ENCODE measurements around the gene CSF2RB.

Gene CSF2RB

GRCh38 chr22:36879775-36880174 is 33.7 kb upstream of the CSF2RB start:
- DNase-seq (ENCODE audit: low spot score in 2 of 2) (no peak), ATAC-seq (no peak)
- Mint-ChIP-seq H3K27ac (no peak overlapping the region), H3K9me3 (peaks cover 19% of the 10 kb centered on the region), H3K36me3 (peaks cover 14% of the 10 kb centered on the region), H3K4me1 (peaks cover 20% of the 10 kb centered on the region), H3K4me3 (no peak overlapping the region)

- peaks cover 14% of the 10 kb centered on the region for H3K36me3 Mint-ChIP-seq
- ATAC-seq (peak; percentile 71), DNase-seq (ENCODE audit: low spot score in 2 of 2) (no peak)
- no peak overlapping the region for H3K4me3 Mint-ChIP-seq
- H3K9me3 Mint-ChIP-seq: peaks cover 19% of the 10 kb centered on the region
- peaks cover 16% of the 10 kb centered on the region for H3K4me1 Mint-ChIP-seq
- peak overlapping the region; percentile 40 for H3K27ac Mint-ChIP-seq
Observed at GRCh38 chr22:36881504-36882245, 31.8 kb upstream of the CSF2RB start.

GRCh38 chr22:36884349-36885158 is 28.9 kb upstream of the CSF2RB start:
- H3K4me1 Mint-ChIP-seq: peaks cover 17% of the 10 kb centered on the region
- no peak overlapping the region for H3K27ac Mint-ChIP-seq
- peak; percentile 78 for ATAC-seq
- no peak for DNase-seq (ENCODE audit: low spot score in 2 of 2)
- peaks cover 14% of the 10 kb centered on the region for H3K36me3 Mint-ChIP-seq
- no peak overlapping the region for H3K4me3 Mint-ChIP-seq
- peaks cover 17% of the 10 kb centered on the region for H3K9me3 Mint-ChIP-seq

GRCh38 chr22:36885474-36885873 is 28.0 kb upstream of the CSF2RB start:
- H3K9me3 Mint-ChIP-seq: peaks cover 10% of the 10 kb centered on the region
- no peak overlapping the region for H3K4me3 Mint-ChIP-seq
- H3K27ac Mint-ChIP-seq: no peak overlapping the region
- peaks cover 14% of the 10 kb centered on the region for H3K36me3 Mint-ChIP-seq
- DNase-seq (ENCODE audit: low spot score in 2 of 2) (no peak), ATAC-seq (no peak)
- peaks cover 17% of the 10 kb centered on the region for H3K4me1 Mint-ChIP-seq

GRCh38 chr22:36886016-36886415 is 27.4 kb upstream of the CSF2RB start:
- Mint-ChIP-seq H3K36me3 (peaks cover 14% of the 10 kb centered on the region), H3K4me1 (peaks cover 17% of the 10 kb centered on the region), H3K27ac (no peak overlapping the region), H3K4me3 (no peak overlapping the region), H3K9me3 (peaks cover 10% of the 10 kb centered on the region)
- ATAC-seq (no peak), DNase-seq (ENCODE audit: low spot score in 2 of 2) (no peak)

GRCh38 chr22:36887162-36887561 is 26.3 kb upstream of the CSF2RB start:
- ATAC-seq (peak; percentile 54), DNase-seq (ENCODE audit: low spot score in 2 of 2) (no peak)
- Mint-ChIP-seq H3K9me3 (peaks cover 6% of the 10 kb centered on the region), H3K27ac (peak overlapping the region; percentile 4), H3K4me3 (no peak overlapping the region), H3K36me3 (peaks cover 7% of the 10 kb centered on the region), H3K4me1 (peaks cover 7% of the 10 kb centered on the region)

GRCh38 chr22:36891646-36892045 is 21.8 kb upstream of the CSF2RB start:
- Mint-ChIP-seq H3K27ac (no peak overlapping the region), H3K36me3 (no peaks in the 10 kb centered on the region), H3K4me3 (no peak overlapping the region), H3K4me1 (peaks cover 7% of the 10 kb centered on the region), H3K9me3 (peaks cover 11% of the 10 kb centered on the region)
- ATAC-seq (no peak), DNase-seq (ENCODE audit: low spot score in 2 of 2) (no peak)

- Mint-ChIP-seq H3K4me3 (no peak overlapping the region), H3K9me3 (peaks cover 11% of the 10 kb centered on the region), H3K27ac (no peak overlapping the region), H3K36me3 (no peaks in the 10 kb centered on the region), H3K4me1 (peaks cover 3% of the 10 kb centered on the region)
- DNase-seq (ENCODE audit: low spot score in 2 of 2) (no peak), ATAC-seq (no peak)
Observed at GRCh38 chr22:36892292-36892691, 21.1 kb upstream of the CSF2RB start.

GRCh38 chr22:36893262-36893661 is 20.2 kb upstream of the CSF2RB start:
- DNase-seq (ENCODE audit: low spot score in 2 of 2) (no peak), ATAC-seq (no peak)
- H3K4me3 Mint-ChIP-seq: no peak overlapping the region
- H3K27ac Mint-ChIP-seq: no peak overlapping the region
- no peaks in the 10 kb centered on the region for H3K36me3 Mint-ChIP-seq
- peaks cover 7% of the 10 kb centered on the region for H3K4me1 Mint-ChIP-seq
- peaks cover 11% of the 10 kb centered on the region for H3K9me3 Mint-ChIP-seq

GRCh38 chr22:36894266-36894665 is 19.2 kb upstream of the CSF2RB start:
- peaks cover 7% of the 10 kb centered on the region for H3K4me1 Mint-ChIP-seq
- H3K9me3 Mint-ChIP-seq: peaks cover 11% of the 10 kb centered on the region
- ATAC-seq (no peak), DNase-seq (ENCODE audit: low spot score in 2 of 2) (no peak)
- H3K27ac Mint-ChIP-seq: no peak overlapping the region
- H3K36me3 Mint-ChIP-seq: no peaks in the 10 kb centered on the region
- H3K4me3 Mint-ChIP-seq: no peak overlapping the region

- H3K36me3 Mint-ChIP-seq: no peaks in the 10 kb centered on the region
- H3K4me1 Mint-ChIP-seq: peaks cover 32% of the 10 kb centered on the region
- peaks cover 11% of the 10 kb centered on the region for H3K9me3 Mint-ChIP-seq
- DNase-seq (ENCODE audit: low spot score in 2 of 2) (no peak), ATAC-seq (no peak)
- H3K27ac Mint-ChIP-seq: no peak overlapping the region
- no peak overlapping the region for H3K4me3 Mint-ChIP-seq
Observed at GRCh38 chr22:36897611-36898010, 15.8 kb upstream of the CSF2RB start.

GRCh38 chr22:36898690-36899089 is 14.7 kb upstream of the CSF2RB start:
- Mint-ChIP-seq H3K27ac (no peak overlapping the region), H3K4me3 (no peak overlapping the region), H3K9me3 (peaks cover 11% of the 10 kb centered on the region), H3K36me3 (no peaks in the 10 kb centered on the region), H3K4me1 (peaks cover 35% of the 10 kb centered on the region)
- ATAC-seq: no peak
- no peak for DNase-seq (ENCODE audit: low spot score in 2 of 2)

GRCh38 chr22:36899498-36899897 is 13.9 kb upstream of the CSF2RB start:
- H3K27ac Mint-ChIP-seq: no peak overlapping the region
- H3K36me3 Mint-ChIP-seq: no peaks in the 10 kb centered on the region
- ATAC-seq: no peak

GRCh38 chr22:36900225-36900624 is 13.2 kb upstream of the CSF2RB start:
- peaks cover 35% of the 10 kb centered on the region for H3K4me1 Mint-ChIP-seq
- no peak for ATAC-seq
- peaks cover 7% of the 10 kb centered on the region for H3K9me3 Mint-ChIP-seq
- no peak overlapping the region for H3K4me3 Mint-ChIP-seq
- DNase-seq (ENCODE audit: low spot score in 2 of 2): no peak
- H3K36me3 Mint-ChIP-seq: no peaks in the 10 kb centered on the region
- H3K27ac Mint-ChIP-seq: peak overlapping the region; percentile 89

More at GRCh38 chr22:36899498-36899897, 13.9 kb upstream of the CSF2RB start:
- peaks cover 11% of the 10 kb centered on the region for H3K9me3 Mint-ChIP-seq
- peaks cover 35% of the 10 kb centered on the region for H3K4me1 Mint-ChIP-seq
- no peak overlapping the region for H3K4me3 Mint-ChIP-seq
- no peak for DNase-seq (ENCODE audit: low spot score in 2 of 2)

GRCh38 chr22:36900880-36901279 is 12.5 kb upstream of the CSF2RB start:
- H3K4me3 Mint-ChIP-seq: peak overlapping the region; percentile 63
- H3K27ac Mint-ChIP-seq: peak overlapping the region; percentile 89
- peaks cover 4% of the 10 kb centered on the region for H3K9me3 Mint-ChIP-seq
- no peaks in the 10 kb centered on the region for H3K36me3 Mint-ChIP-seq
- ATAC-seq: no peak
- DNase-seq (ENCODE audit: low spot score in 2 of 2): no peak
- peaks cover 35% of the 10 kb centered on the region for H3K4me1 Mint-ChIP-seq

All from stimulated activated effector memory CD8-positive, alpha-beta T cell treated with anti-CD3 and anti-CD28 coated beads, Interleukin-12 subunit alpha, Interleukin-12 subunit beta, amount 100 ng/mL, for 72 hours (primary cell).